NCI-H524 treated with DMSO at 0.1 percent for 48 hours (cell line): ENCODE data around the gene SYT17.

Experiments used
- DNase-seq: peaks from one replicate; lab custom pipeline; 2025; lab: John Stamatoyannopoulos, UW

SYT17 gene

DNA sequence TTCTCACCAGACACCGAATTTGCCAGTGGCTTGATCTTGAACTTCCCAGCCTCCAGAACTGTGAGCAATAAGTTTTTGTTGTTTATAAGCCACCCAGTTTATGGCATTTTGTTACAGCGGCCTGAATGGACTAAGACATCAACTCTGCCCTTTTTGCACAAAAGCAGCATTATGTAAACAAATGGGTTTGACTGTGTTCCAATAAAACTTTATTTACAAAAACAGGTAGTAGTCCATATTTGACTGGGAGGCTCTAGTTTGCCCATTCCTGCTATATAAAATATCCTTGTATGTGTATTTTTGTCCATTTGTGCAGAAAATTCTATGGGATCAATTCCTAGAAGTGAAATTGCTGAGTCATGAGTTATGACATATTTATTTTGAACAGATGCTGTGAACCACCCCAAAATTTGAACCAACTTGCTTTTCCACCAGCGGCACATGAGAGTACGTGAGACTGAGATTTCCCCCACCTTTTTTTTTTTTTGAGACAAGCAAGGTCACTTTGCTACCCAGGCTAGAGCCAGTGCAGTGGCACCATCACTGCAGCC lies 96.2 kb downstream of the SYT17 start:
- DNase-seq = no peak

DNA sequence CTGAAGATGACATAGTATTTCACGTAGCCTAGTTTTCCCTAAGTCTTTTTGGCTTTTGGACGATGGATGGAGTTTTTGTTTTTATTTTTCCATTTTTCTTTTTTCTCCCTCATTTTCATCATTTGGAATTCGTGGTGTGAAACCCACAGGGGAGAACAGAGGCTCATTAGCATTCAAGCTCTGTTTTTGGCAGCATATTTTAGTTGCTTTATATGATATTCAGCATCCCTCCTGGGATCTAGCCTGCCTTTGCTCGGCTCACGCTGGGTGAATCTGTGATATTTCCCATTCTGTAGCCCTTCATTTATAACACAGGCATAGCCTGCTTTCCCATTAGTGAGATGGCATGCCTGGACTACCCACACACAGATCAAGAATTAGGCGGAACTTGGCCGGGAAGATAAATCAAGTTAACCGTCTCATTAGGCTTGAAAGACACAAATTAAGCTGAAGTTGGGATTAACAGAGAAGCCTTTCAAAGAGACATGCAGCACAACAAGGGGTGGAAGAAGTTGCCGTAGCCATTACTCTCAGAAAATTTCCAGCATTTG lies 97.4 kb downstream of the SYT17 start:
- no peak for DNase-seq

DNA sequence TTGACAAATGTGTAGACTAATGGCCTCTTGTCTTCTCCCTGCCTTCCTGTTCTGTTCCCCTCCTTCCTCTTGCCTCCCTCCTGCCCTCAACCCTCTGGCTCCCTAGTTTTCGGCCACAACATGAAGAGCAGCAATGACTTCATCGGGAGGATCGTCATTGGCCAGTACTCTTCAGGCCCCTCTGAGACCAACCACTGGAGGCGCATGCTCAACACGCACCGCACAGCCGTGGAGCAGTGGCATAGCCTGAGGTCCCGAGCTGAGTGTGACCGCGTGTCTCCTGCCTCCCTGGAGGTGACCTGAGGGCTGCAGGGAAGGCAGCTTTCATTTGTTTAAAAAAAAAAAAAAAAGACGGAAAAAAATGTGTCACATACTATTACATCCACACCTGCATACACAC lies 98.7 kb downstream of the SYT17 start:
- DNase-seq = no peak

- DNase-seq = no peak
Observed at GRCh38 chr16:19269098-19269497, 101.1 kb downstream of the SYT17 start.

GRCh38 chr16:19274165-19274797 lies 106.2 kb downstream of the SYT17 start:
- no peak for DNase-seq

DNA sequence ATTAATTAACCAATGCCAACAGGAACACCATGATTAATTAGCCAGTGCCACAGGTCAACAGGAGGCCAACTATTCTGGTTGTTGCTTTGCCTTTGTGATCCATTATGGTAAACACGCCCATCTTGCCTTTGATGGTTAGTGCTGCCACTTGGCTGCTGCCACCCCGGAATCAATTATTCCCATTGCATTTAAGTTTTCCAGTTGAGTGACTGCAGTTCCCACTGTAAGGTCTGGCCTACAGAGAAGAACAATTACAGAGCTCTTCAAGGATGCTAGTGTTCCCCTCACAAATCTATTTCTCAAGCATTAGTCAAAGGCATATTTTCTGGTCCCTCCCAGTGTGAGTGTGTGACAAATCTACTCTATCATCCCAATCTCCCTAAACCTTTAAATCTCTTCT lies 110.4 kb downstream of the SYT17 start:
- no peak for DNase-seq

DNA sequence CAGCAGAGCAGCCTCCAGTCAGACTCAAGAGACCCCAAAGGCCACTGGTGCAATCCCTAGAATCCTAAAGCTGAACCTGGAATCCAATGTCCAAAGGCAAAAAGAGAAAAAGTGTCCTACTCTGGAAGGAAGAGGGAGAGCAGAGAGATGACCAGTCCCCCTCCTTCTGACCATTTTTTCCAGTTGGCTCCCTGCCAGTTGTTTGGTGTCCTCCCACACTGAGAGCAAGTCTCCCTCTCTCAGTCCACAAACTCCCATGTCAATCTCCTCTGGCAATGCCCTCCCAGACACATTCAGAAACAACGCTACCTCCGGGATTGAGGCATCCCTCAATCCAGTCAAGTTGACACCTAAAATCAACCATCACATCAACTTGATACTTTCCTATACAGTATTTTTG lies 113.2 kb downstream of the SYT17 start:
- DNase-seq = no peak

GRCh38 chr16:19282101-19282500 lies 114.1 kb downstream of the SYT17 start:
- no peak for DNase-seq

DNA sequence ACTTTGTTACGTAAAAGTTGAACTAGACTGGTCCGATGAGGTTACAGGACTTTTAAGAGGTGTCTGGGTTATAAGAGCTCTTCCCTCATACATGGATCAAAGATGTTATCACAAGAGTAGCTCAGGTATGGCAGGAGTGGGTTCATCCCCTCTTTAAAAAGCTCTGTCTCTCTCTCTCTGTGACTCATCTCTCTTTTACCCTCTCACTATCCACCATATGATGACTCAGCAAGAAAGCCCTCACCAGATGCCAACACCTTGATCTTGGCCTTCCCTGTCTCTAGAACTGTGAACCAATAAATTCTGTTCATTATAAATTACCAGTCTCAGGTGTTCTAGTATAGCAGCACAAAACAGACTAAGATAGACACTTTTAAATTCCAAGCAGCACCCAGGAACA lies 115.6 kb downstream of the SYT17 start:
- DNase-seq = no peak

DNA sequence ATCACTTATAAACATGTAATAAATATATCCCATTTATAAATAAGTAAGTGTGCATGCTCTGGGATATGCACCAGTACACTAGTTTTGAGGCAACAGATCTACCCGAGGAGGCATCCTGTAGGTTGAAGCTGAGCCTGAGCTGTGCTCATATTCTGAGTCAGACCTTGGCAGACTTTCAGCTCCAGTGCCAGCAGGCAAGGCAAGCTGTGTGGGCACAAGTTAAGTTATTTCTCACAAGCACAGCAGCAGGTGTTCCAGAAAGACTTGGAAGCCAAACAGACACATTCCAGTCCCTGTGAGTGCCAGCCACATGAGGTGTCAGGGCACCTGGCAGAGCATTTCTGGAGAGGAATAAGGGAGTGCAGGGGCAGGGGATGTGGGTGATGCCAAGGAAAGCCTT lies 116.2 kb downstream of the SYT17 start:
- DNase-seq = no peak

- DNase-seq = no peak
Observed at GRCh38 chr16:19285431-19285830, 117.4 kb downstream of the SYT17 start, which contains the start of gene CLEC19A. CLEC19A (plus strand) TSS chr16:19285731; CDS start chr16:19285852, 121 bp downstream.

DNA sequence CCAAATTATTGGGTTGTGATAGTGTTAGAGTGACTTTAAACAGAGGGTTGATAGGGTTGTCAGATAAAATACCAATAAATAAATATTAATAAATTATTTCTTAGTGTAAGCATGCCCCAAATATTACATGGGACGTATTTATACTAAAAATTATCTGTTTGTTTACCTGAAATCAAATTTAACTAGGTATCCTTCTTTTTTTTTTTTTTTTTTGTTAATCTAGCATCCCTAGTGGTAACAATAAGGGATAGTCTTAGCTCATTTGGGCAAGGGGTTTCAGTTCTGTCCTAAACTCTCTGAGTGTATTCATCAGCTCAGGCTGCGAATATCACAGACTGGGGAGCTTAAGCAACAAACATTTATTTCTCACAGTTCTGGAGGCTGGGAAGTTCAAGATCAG lies 118.8 kb downstream of the SYT17 start:
- DNase-seq = no peak

- DNase-seq = no peak
Observed at GRCh38 chr16:19287241-19287640, 119.2 kb downstream of the SYT17 start.

GRCh38 chr16:19288872-19289799 lies 121.1 kb downstream of the SYT17 start:
- no peak for DNase-seq

DNA sequence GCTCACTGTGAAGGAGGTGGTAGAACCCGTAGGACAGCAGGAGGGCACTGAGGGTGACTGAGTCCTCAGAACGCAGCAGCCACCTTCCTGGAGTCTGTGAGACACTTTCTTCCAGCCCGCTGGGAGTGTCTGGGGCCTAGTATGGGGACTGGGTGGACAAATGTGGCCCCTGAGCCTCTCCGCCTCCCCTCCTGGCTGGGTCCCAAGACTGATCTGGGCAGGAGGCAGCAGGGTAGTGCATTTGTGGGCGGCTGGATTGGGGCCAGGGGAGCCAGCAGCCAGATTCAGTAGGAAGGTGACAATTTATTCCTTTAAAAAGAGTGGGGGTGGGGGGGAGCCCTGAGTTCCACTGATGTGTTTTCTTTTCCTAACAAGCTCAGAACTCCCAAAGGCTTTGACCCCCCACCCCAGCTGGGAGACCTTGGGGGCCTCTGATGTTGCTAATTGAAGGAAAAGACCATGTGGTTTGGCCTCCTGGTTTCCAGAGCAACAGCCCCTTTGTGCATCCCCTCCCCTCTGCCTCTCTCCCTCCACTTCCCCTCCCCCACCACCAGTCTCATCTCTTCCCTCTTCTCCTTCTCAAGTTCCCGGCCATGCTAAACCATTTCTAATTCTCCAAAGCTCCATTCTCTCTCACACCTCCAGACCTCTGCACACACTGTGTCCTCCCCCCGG lies 121.9 kb downstream of the SYT17 start:
- no peak for DNase-seq

DNA sequence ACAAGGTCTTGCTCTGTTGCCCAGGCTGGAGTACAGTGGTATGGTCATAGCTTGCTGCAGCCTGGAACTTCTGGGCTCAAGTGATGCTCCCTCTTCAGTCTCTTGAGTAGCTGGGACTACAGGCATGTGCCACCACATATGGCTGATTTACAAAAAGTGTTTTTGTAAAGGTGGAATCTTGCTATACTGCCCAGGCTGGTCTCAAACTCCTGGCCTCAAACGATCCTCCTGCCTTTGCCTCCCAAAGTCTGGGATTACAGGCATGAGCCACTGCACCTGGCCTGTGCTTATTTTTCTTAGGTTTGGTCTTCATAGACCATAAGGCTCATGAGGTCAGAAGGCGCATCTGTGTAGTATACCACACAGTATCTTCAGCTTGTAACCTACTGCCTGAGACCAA lies 122.8 kb downstream of the SYT17 start:
- no peak for DNase-seq

DNA sequence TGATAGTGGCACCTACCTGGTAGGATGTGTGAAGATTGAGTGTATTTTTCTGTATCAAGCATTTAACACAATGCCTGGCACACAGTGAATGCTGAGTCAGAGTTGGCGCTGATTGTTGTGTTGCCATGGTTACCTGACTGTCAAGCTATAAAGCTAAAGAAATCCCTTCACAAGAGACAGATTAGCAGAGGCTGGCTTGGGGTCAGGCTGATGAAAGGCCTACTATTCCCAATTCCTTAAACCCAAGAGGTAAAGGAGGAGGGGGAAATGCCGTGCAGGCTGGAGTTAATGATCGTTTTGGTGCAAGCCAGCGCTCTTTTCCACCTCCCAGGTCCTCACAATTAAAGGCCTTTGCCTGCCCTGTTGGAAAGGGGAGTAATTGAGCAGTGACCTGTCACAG lies 123.4 kb downstream of the SYT17 start:
- DNase-seq = no peak

- no peak for DNase-seq
Observed at GRCh38 chr16:19292186-19292585, 124.1 kb downstream of the SYT17 start.

- DNase-seq = no peak
Observed at GRCh38 chr16:19294156-19294649, 126.2 kb downstream of the SYT17 start.

- no peak for DNase-seq
Observed at GRCh38 chr16:19295393-19295792, 127.4 kb downstream of the SYT17 start.

DNA sequence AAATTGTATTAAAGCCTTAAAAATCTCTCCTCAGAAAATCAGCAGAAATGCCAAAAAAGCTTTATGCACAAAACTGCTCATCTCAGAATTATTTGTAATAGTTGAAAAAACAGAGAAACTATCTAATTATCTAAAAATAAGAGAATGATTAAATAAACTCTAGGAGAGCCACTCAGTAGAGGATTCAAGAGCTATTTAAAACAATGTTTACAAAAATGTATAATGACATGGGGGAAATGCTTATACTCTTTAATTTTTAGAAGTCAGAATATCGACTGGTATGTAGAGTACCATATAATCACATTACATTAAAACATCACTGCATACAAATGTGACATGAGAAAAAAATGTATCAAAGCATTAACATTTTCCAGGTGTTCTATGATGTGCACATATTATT lies 129.4 kb downstream of the SYT17 start:
- DNase-seq = no peak

DNA sequence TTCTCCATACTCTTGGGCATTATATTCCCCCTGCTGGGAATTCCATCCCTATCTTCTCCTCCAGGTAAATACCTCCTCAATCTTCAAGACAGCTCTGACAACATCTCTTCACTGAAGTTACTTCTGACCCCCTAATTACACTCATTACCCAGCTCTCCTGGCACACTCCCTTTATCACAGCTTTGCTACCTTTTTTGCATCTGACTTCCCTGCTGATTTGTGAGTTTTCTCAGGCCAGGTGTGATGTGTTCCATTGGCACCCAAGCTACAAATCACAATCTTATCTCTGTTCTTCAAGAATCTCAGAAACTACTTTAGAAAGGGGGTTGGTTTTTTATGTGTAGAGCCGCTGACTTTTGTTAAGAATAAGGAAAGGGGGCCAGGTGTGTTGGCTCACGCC lies 131.5 kb downstream of the SYT17 start:
- no peak for DNase-seq
